RWPE2 (cell line): ENCODE results near the gene TERT.

ENCODE experiments used
- ATAC-seq: fragments of 200-7000 bp; cut with Tn5 transposase; 3 replicates; pipeline ENCODE4 v1.9.1; 2021; ENCODE audit warnings: low read depth
- DNase-seq: peaks from one replicate; pipeline ENCODE4 v3.0.0-alpha.2; 2020; ENCODE audit warnings: low spot score
- H3K27ac ChIP-seq: fragments of 450-650 bp; 2 replicates; pipeline ENCODE4 v1.5.1; 2017; ENCODE audit warnings: mild to moderate bottlenecking; ENCODE audit not compliant: poor library complexity, severe bottlenecking
- H3K27me3 ChIP-seq: fragments of 250-450 bp; sonication (Bioruptor Pico); 2 replicates; pipeline ENCODE4 v1.5.1; 2021; ENCODE audit warnings: mild to moderate bottlenecking, moderate library complexity; ENCODE audit not compliant: insufficient read depth, poor library complexity, severe bottlenecking
- H3K36me3 ChIP-seq: fragments of 250-450 bp; sonication (Bioruptor Pico); 2 replicates; pipeline ENCODE4 v1.5.1; 2020; ENCODE audit warnings: low read depth, mild to moderate bottlenecking, moderate library complexity
- H3K4me1 ChIP-seq: fragments of 250-450 bp; sonication (Bioruptor Pico); 2 replicates; pipeline ENCODE4 v1.5.1; 2021; ENCODE audit warnings: mild to moderate bottlenecking, moderate library complexity; ENCODE audit not compliant: insufficient read depth, poor library complexity, severe bottlenecking
- H3K4me3 ChIP-seq: fragments of 250-450 bp; sonication (Bioruptor Pico); 2 replicates; pipeline ENCODE4 v1.5.1; 2021; ENCODE audit warnings: mild to moderate bottlenecking, moderate library complexity; ENCODE audit not compliant: severe bottlenecking
- H3K9me3 ChIP-seq: fragments of 250-450 bp; sonication (Bioruptor Pico); 2 replicates; pipeline ENCODE4 v1.5.1; 2021; ENCODE audit warnings: mild to moderate bottlenecking, moderate library complexity; ENCODE audit not compliant: severe bottlenecking
- CTCF ChIP-seq: fragments of 450-650 bp; IDR thresholded peaks from one replicate; pipeline ENCODE4 v1.5.1; 2017; ENCODE audit warnings: mild to moderate bottlenecking, moderate library complexity; ENCODE audit not compliant: poor library complexity, severe bottlenecking

The TERT gene

GRCh38 chr5:1325870-1326531 lies 31.1 kb upstream of the TERT start:
- Histone ChIP-seq H3K9me3 (no peaks in the 10 kb centered on the region), H3K4me3 (no peak overlapping the region), H3K4me1 (peaks cover 35% of the 10 kb centered on the region), H3K27ac (peak overlapping the region; percentile 100), H3K27me3 (no peaks in the 10 kb centered on the region), H3K36me3 (peaks cover 56% of the 10 kb centered on the region)
- peak; percentile 74 for DNase-seq
- TF ChIP-seq CTCF: no peak
- ATAC-seq: peak; percentile 8; the same call in 1 of the 3 replicates

GRCh38 chr5:1325191-1325741 lies 30.4 kb upstream of the TERT start:
- no peak for ATAC-seq
- peaks cover 63% of the 10 kb centered on the region for H3K36me3 ChIP-seq

GRCh38 chr5:1324719-1325190 lies 29.9 kb upstream of the TERT start:
- no peak for TF ChIP-seq CTCF
- H3K27me3 ChIP-seq: no peaks in the 10 kb centered on the region
- H3K4me3 ChIP-seq: no peak overlapping the region
- peaks cover 64% of the 10 kb centered on the region for H3K36me3 ChIP-seq
- peak; percentile 63 for DNase-seq
- ATAC-seq: 0 out of 3 replicates have a peak, but pooled peaks have one; percentile 15
- H3K9me3 ChIP-seq: no peaks in the 10 kb centered on the region
- H3K27ac ChIP-seq: peak overlapping the region; percentile 100
- H3K4me1 ChIP-seq: peaks cover 26% of the 10 kb centered on the region

More at GRCh38 chr5:1325191-1325741, 30.4 kb upstream of the TERT start:
- H3K9me3 ChIP-seq: no peaks in the 10 kb centered on the region
- no peak overlapping the region for H3K4me3 ChIP-seq
- peak overlapping the region; percentile 100 for H3K27ac ChIP-seq
- H3K4me1 ChIP-seq: peaks cover 30% of the 10 kb centered on the region
- no peaks in the 10 kb centered on the region for H3K27me3 ChIP-seq
- DNase-seq: peak; percentile 65
- TF ChIP-seq CTCF: no peak

- no peaks in the 10 kb centered on the region for H3K9me3 ChIP-seq
- H3K36me3 ChIP-seq: peaks cover 67% of the 10 kb centered on the region
- no peak for DNase-seq
- peaks cover 26% of the 10 kb centered on the region for H3K4me1 ChIP-seq
- peak overlapping the region; percentile 100 for H3K27ac ChIP-seq
- H3K4me3 ChIP-seq: no peak overlapping the region
- H3K27me3 ChIP-seq: no peaks in the 10 kb centered on the region
- ATAC-seq: no peak
- no peak for TF ChIP-seq CTCF
Measured at GRCh38 chr5:1324301-1324700, 29.4 kb upstream of the TERT start.

GRCh38 chr5:1323803-1324173 lies 28.9 kb upstream of the TERT start:
- no peak for TF ChIP-seq CTCF
- Histone ChIP-seq H3K4me1 (peaks cover 21% of the 10 kb centered on the region), H3K4me3 (no peak overlapping the region), H3K36me3 (peaks cover 66% of the 10 kb centered on the region), H3K9me3 (no peaks in the 10 kb centered on the region), H3K27me3 (no peaks in the 10 kb centered on the region), H3K27ac (peak overlapping the region; percentile 100)
- ATAC-seq: no peak
- peak; percentile 56 for DNase-seq
